Measurements from ENCODE around the gene ESYT1.

ESYT1 gene

DNA sequence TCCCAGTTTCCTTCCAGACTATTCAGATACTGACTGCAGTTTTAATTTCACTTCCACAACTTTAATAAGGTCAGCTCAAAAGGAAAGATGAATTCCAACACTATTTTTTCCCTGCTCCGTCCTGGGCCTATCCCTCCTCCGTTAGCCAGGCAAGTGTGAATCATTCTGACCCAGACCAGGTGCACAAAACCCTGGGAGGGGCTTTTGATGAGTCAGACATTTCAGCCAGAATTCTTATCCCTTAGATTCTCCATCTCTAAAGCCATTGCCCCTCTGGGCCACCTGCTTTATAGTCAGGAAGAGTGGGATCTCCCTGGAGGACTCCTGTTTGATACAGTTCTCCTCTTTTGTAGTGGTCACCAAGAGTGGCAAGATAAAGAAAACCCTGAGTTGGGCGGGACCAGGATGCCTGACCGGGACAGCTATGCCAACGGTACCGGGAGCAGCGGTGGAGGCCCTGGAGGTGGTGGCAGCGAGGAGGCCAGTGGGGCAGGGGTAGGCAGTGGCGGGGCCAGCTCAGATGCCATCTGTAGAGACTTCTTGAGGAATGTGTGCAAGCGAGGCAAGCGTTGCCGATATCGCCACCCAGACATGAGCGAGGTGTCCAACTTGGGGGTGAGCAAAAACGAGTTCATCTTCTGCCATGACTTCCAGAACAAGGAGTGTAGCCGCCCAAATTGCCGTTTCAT lies 7.8 kb upstream of the ESYT1 start:
- POLR2A ChIA-PET = interaction anchor here (0.7 to 1.0 kb wide), 3 partner anchors 8 to 38 kb away, joined by 3 read pairs; partner anchors contain the start of genes ESYT1, MYL6 and PA2G4
- no peak for TF ChIP-seq CTCF (IDR thresholded peaks at IDR 0.05; ENCODE audit: insufficient read depth, low read length, missing control alignments)
- DNase-seq (ENCODE audit: low read depth, low spot score) = no peak
- H3K4me3 ChIP-seq (ENCODE audit: low read depth, low read length) = no peak overlapping the region
- CTCF ChIA-PET = interaction anchor here (0.6 to 12.9 kb wide), 36 partner anchors 7 to 344 kb away, joined by 3 to 311 read pairs (median 6); partner anchors contain the start of genes ANKRD52, ESYT1, MYL6 and PA2G4

DNA sequence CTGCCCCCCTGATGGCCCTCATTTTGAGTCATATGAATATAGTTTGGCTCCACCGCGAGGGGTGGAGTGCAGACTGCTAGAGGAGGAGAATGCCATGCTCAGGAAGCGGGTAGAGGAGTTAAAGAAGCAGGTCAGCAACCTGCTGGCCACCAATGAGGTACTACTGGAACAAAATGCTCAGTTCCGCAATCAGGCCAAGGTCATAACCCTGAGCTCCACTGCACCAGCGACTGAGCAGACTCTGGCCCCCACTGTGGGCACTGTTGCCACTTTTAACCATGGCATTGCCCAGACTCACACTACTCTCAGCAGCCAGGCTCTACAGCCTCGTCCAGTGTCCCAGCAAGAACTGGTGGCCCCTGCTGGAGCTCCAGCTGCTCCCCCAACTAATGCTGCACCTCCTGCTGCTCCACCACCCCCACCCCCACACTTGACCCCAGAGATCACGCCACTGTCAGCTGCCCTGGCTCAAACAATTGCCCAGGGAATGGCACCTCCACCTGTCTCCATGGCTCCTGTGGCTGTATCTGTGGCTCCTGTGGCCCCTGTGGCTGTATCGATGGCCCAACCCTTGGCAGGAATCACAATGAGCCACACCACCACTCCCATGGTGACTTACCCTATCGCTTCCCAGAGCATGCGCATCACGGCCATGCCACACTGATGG lies 6.7 kb upstream of the ESYT1 start:
- no peak for TF ChIP-seq CTCF (IDR thresholded peaks at IDR 0.05; ENCODE audit: insufficient read depth, low read length, missing control alignments)
- CTCF ChIA-PET = interaction anchor here (0.7 to 12.9 kb wide), 4 partner anchors 60 to 100 kb away, joined by 3 to 311 read pairs (median 26); partner anchors contain the start of genes RNF41 and SMARCC2
- POLR2A ChIA-PET = no interaction called here
- H3K4me3 ChIP-seq (ENCODE audit: low read depth, low read length) = no peak overlapping the region
- DNase-seq (ENCODE audit: low read depth, low spot score) = no peak

- H3K4me3 ChIP-seq (ENCODE audit: low read depth, low read length) = no peak overlapping the region
- POLR2A ChIA-PET = interaction anchor here (0.5 kb wide), 1 partner anchor 40 kb away, joined by 5 read pairs; no protein-coding TSS in a partner anchor
- CTCF ChIA-PET = interaction anchor here (0.9 to 12.9 kb wide), 3 partner anchors 16 to 100 kb away, joined by 3 to 311 read pairs (median 6); partner anchors contain the start of genes RNF41 and SMARCC2
- DNase-seq (ENCODE audit: low read depth, low spot score) = no peak
- no peak for TF ChIP-seq CTCF (IDR thresholded peaks at IDR 0.05; ENCODE audit: insufficient read depth, low read length, missing control alignments)
Observed at GRCh38 chr12:56122637-56123036, 5.4 kb upstream of the ESYT1 start.

DNA sequence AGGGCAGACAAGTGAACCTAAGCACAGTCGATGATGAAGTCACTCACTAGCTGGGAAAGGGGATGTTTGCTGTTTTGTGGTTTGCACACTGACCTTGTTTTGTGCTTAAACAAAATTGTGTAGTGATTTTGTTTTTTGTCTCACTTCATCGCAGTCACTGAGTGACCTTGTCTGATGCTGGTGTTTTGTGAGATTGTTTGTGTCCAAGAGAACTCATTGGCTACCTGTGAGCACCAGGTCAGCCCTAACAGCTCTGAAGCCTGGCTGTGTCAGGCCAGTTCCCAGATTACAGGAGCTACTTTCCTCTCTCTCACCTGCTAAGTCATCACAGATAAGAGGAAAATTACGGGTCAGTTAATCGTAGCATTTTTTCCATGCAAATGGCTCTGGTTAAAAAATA lies 3.9 kb upstream of the ESYT1 start:
- H3K4me3 ChIP-seq (ENCODE audit: low read depth, low read length) = no peak overlapping the region
- POLR2A ChIA-PET = interaction anchor here (0.9 kb wide), 1 partner anchor 34 kb away, joined by 4 read pairs; the partner anchor contains the start of gene MYL6
- CTCF ChIA-PET = interaction anchor here (0.8 to 12.9 kb wide), 11 partner anchors 14 to 190 kb away, joined by 3 to 311 read pairs (median 4); partner anchors contain the start of genes PA2G4, RNF41 and SMARCC2
- DNase-seq (ENCODE audit: low read depth, low spot score) = no peak
- no peak for TF ChIP-seq CTCF (IDR thresholded peaks at IDR 0.05; ENCODE audit: insufficient read depth, low read length, missing control alignments)

GRCh38 chr12:56126732-56127239 lies 1.3 kb upstream of the ESYT1 start:
- ChIA-PET CTCF (interaction anchor here (0.9 to 12.9 kb wide), 13 partner anchors 8 to 174 kb away, joined by 3 to 311 read pairs (median 5); partner anchors contain the start of genes MYL6, RNF41, RPL41 and SMARCC2), POLR2A (interaction anchor here (0.9 to 2.9 kb wide), 4 partner anchors 9 to 70 kb away, joined by 3 to 14 read pairs (median 7); partner anchors contain the start of genes SMARCC2 and ZC3H10)
- no peak for TF ChIP-seq CTCF (IDR thresholded peaks at IDR 0.05; ENCODE audit: insufficient read depth, low read length, missing control alignments)
- peak overlapping the region; percentile 50; the same call in 1 of the 2 replicates for H3K4me3 ChIP-seq (ENCODE audit: low read depth, low read length)
- no peak for DNase-seq (ENCODE audit: low read depth, low spot score)
